ENCODE measurements around the gene ZNF774.

DNA sequence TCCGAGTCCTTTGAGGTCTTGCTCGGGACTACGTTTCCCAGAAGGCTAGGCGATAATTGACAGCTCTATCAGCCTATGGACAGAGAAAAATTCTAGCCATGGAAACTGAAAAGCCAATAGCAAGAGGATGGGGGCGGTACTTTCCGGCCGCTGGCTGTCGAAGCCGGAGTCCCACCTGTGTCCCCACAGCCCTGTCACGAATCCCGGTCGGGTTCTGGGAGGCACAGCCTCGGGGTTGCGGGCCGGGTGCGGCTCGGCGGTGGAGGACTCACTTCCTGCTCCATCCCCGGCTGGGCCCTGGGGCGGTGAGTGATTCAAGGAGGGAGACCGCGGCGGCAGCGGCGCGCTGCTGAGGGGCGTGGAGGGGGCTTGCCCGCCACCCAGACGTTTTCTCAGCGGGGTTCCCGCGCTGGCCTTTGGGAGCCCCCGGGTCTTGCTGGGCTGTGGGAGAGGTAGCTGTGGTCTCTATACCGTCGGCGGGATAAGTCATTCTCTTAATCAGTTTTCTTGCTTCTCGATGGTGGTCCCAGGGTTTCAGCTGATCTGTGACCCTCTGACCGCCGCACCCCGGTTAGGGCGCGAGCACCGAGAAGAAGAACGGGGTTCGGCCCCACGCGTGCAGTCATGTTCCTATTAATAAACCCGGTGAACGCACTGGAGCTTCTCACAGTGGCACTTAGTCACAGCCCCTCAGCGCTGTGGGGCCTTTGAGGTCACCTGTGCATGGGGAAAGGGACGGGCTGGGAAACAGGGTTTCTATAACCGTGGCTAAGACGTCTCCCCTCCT lies at the start of gene ZNF774:
- TF ChIP-seq, protein P1, sequence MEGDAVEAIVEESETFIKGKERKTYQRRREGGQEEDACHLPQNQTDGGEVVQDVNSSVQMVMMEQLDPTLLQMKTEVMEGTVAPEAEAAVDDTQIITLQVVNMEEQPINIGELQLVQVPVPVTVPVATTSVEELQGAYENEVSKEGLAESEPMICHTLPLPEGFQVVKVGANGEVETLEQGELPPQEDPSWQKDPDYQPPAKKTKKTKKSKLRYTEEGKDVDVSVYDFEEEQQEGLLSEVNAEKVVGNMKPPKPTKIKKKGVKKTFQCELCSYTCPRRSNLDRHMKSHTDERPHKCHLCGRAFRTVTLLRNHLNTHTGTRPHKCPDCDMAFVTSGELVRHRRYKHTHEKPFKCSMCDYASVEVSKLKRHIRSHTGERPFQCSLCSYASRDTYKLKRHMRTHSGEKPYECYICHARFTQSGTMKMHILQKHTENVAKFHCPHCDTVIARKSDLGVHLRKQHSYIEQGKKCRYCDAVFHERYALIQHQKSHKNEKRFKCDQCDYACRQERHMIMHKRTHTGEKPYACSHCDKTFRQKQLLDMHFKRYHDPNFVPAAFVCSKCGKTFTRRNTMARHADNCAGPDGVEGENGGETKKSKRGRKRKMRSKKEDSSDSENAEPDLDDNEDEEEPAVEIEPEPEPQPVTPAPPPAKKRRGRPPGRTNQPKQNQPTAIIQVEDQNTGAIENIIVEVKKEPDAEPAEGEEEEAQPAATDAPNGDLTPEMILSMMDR (IDR thresholded peaks at IDR 0.05; ENCODE audit: borderline replicate concordance, extremely low read depth, low read length, poor library complexity, severe bottlenecking) = no peak
- no peak for TF ChIP-seq EZH2 (IDR thresholded peaks at IDR 0.05; ENCODE audit: borderline replicate concordance, low read depth, low read length, severe bottlenecking)

All from DND-41 (cell line).